Panc1 (cell line): ENCODE data around the gene ABTB2. TPM values are rescaled to one million over a fixed set of nuclear protein-coding genes. Genes with fewer than 3 reads are reported as not detected.

Source experiments
- ATAC-seq: fragments of 200-7000 bp; cut with Tn5 transposase; 2 replicates; pipeline ENCODE4 v1.9.1; 2020; ENCODE audit warnings: mild to moderate bottlenecking, moderate library complexity
- BruUV-seq: library from RNA; stranded (reverse); fragments of 400-500 nt; replicated peaks from 2 replicates; lab custom pipeline; 2021; lab: Mats Ljungman, UMichigan
- CTCF ChIA-PET: fragments of 300-600 bp; sonication (Branson Sonifier 250); formaldehyde crosslinking; loops from one replicate; lab custom pipeline; 2022; ENCODE audit warnings: antibody characterized with exemption; lab: Charles Lee
- POLR2A ChIA-PET: fragments of 300-600 bp; sonication (Branson Sonifier 250); formaldehyde crosslinking; loops from one replicate; lab custom pipeline; 2022; ENCODE audit warnings: antibody characterized with exemption; lab: Charles Lee
- DNase-seq: peaks from one replicate; pipeline ENCODE4 v3.0.0-alpha.2; 2010; ENCODE audit warnings: low read depth, low spot score
- H3K27ac ChIP-seq: 2 replicates; pipeline ENCODE4 v1.5.1; 2011; ENCODE audit warnings: mild to moderate bottlenecking, low read length, inconsistent platforms
- H3K27me3 ChIP-seq: fragments of 200-500 bp; sonication (Bioruptor generic); 2 replicates; pipeline ENCODE4 v1.6.0; 2014; ENCODE audit warnings: low read length, inconsistent platforms; ENCODE audit not compliant: control insufficient read depth, insufficient read depth
- H3K36me3 ChIP-seq: fragments of 200-500 bp; sonication (Bioruptor generic); 2 replicates; pipeline ENCODE4 v1.5.1; 2014; ENCODE audit warnings: inconsistent platforms, mild to moderate bottlenecking, low read length, moderate library complexity; ENCODE audit not compliant: control insufficient read depth, insufficient read depth
- H3K4me1 ChIP-seq: 2 replicates; pipeline ENCODE4 v1.5.1; 2011; ENCODE audit warnings: inconsistent platforms, mild to moderate bottlenecking, low read length, moderate library complexity; ENCODE audit not compliant: control insufficient read depth, insufficient read depth
- H3K4me3 ChIP-seq, 2 experiments: 2 replicates each; pipeline ENCODE4 v1.5.1; 2011 to 2012; ENCODE audit warnings: low read depth in 2 of 2, low read length in 2 of 2, mild to moderate bottlenecking in 2 of 2, inconsistent platforms in 1 of 2, moderate library complexity in 1 of 2
- H3K9me3 ChIP-seq: fragments of 200-500 bp; sonication (Bioruptor generic); 2 replicates; pipeline ENCODE4 v1.5.1; 2014; ENCODE audit warnings: low read depth, mild to moderate bottlenecking, inconsistent platforms, low read length, moderate library complexity; ENCODE audit not compliant: control insufficient read depth, insufficient read depth
- CTCF ChIP-seq: fragments of 450-650 bp; IDR thresholded peaks from 2 replicates; pipeline ENCODE4 v1.5.1; 2017; ENCODE audit warnings: mild to moderate bottlenecking
- POLR2AphosphoS5 ChIP-seq: IDR thresholded peaks from 2 replicates; pipeline ENCODE4 v1.6.1; 2012; ENCODE audit warnings: mild to moderate bottlenecking, low read depth, low read length, moderate library complexity
- REST ChIP-seq, 2 experiments: IDR thresholded peaks; 2 replicates each; pipeline ENCODE4 v1.6.1; 2011 to 2012; ENCODE audit warnings: low read depth in 2 of 2, control low read depth in 1 of 2, low read length in 1 of 2, mild to moderate bottlenecking in 1 of 2, moderate library complexity in 1 of 2; ENCODE audit not compliant: insufficient read depth in 1 of 2
- in situ Hi-C: cut with HindIII; loops from 2 replicates; pipeline ENCODE4 v1.10.0; 2016; ENCODE audit warnings: low sequenced_read_pairs, low pct_unique_long_range_greater_than_20kb
- intact Hi-C: fragments of 100-400 bp; cut with micrococcal nuclease; formaldehyde crosslinking; loops from one replicate; pipeline ENCODE4 v1.10.0; 2022; ENCODE audit not compliant: unreplicated experiment
- total RNA-seq: library from RNA; stranded (reverse); gene quantifications from one replicate; pipeline ENCODE4 v1.2.1, GENCODE V29; 2021; ENCODE audit not compliant: unreplicated experiment

The ABTB2 gene
- total RNA-seq, 1 experiment from 2014 or later = 22.7 TPM

- intact Hi-C loops (no loop called here), in situ Hi-C loops (no loop called here)
- no TSS peak for BruUV-seq
- ChIA-PET POLR2A (no interaction called here), CTCF (no interaction called here)
- H3K27me3 ChIP-seq = no peaks in the 10 kb centered on the region
- no peak overlapping the region for H3K4me3 ChIP-seq
- no peaks in the 10 kb centered on the region for H3K9me3 ChIP-seq
- ATAC-seq = no peak
- no peaks in the 10 kb centered on the region for H3K36me3 ChIP-seq
- TF ChIP-seq REST (IDR thresholded peaks at IDR 0.05; ENCODE audit: insufficient read depth in 1 of 2, low read depth in 2 of 2, low read length in 1 of 2) = no peak
- no peak for TF ChIP-seq CTCF
- TF ChIP-seq POLR2AphosphoS5 = no peak
- H3K4me1 ChIP-seq = 0 out of 2 replicates have a peak, but pooled peaks cover 7% of the 10 kb centered on the region
- no peak for DNase-seq
- H3K27ac ChIP-seq = no peak overlapping the region
Measured at GRCh38 chr11:34292111-34292510, 65.7 kb downstream of the ABTB2 start.

- intact Hi-C loops (no loop called here), in situ Hi-C loops (no loop called here)
- DNase-seq = no peak
- ChIA-PET CTCF (no interaction called here), POLR2A (no interaction called here)
- Histone ChIP-seq H3K4me1 (no peaks in the 10 kb centered on the region), H3K4me3 (no peak overlapping the region), H3K36me3 (no peaks in the 10 kb centered on the region), H3K27me3 (no peaks in the 10 kb centered on the region), H3K9me3 (no peaks in the 10 kb centered on the region), H3K27ac (no peak overlapping the region)
- BruUV-seq = no TSS peak
- no peak for TF ChIP-seq CTCF
- TF ChIP-seq POLR2AphosphoS5 = no peak
- no peak for TF ChIP-seq REST (IDR thresholded peaks at IDR 0.05; ENCODE audit: insufficient read depth in 1 of 2, low read depth in 2 of 2, low read length in 1 of 2)
- no peak for ATAC-seq
Measured at GRCh38 chr11:34290926-34291325, 66.9 kb downstream of the ABTB2 start.
